GM12878 (cell line): ENCODE measurements around the gene EEPD1. TPM values are rescaled to one million over a fixed set of nuclear protein-coding genes. Genes with fewer than 3 reads are reported as not detected.

Source experiments
- BCL11A ChIP-seq: IDR thresholded peaks from 2 replicates; pipeline ENCODE4 v1.6.1; 2011; ENCODE audit warnings: low read depth, low read length
- CHD2 ChIP-seq: IDR thresholded peaks from 2 replicates; pipeline ENCODE4 v1.6.1; 2011; ENCODE audit warnings: low read depth, low read length, improper control_type of control experiment, borderline replicate concordance
- DPF2 ChIP-seq: fragments of 450-650 bp; IDR thresholded peaks from 2 replicates; pipeline ENCODE4 v1.6.1; 2017; ENCODE audit warnings: mild to moderate bottlenecking
- EGR1 ChIP-seq, 2 experiments: IDR thresholded peaks; 1 replicate in 1 of 2; 2 replicates in 1 of 2; pipeline ENCODE4 v1.6.1; 2011 to 2012; ENCODE audit warnings: low read depth in 2 of 2, low read length in 2 of 2, borderline replicate concordance in 1 of 2, mild to moderate bottlenecking in 1 of 2, moderate library complexity in 1 of 2
- GABPA ChIP-seq: IDR thresholded peaks from 2 replicates; pipeline ENCODE4 v1.6.1; 2014; ENCODE audit warnings: antibody characterized with exemption, low read depth, mild to moderate bottlenecking, inconsistent platforms
- GATAD2B ChIP-seq: fragments of 450-650 bp; conservative IDR thresholded peaks from 2 replicates; pipeline ENCODE4 v1.6.1; 2017; ENCODE audit warnings: low read depth, mild to moderate bottlenecking, moderate library complexity
- HDGF ChIP-seq: fragments of 450-650 bp; IDR thresholded peaks from 2 replicates; pipeline ENCODE4 v1.6.1; 2016; ENCODE audit warnings: antibody characterized with exemption
- IKZF1 ChIP-seq: fragments of 450-650 bp; conservative IDR thresholded peaks from 2 replicates; pipeline ENCODE4 v1.6.1; 2017; ENCODE audit warnings: antibody characterized with exemption, mild to moderate bottlenecking
- IRF4 ChIP-seq: IDR thresholded peaks from 2 replicates; pipeline ENCODE4 v1.6.1; 2011; ENCODE audit warnings: low read depth, low read length
- IRF5 ChIP-seq: fragments of 450-650 bp; IDR thresholded peaks from 2 replicates; pipeline ENCODE4 v1.6.1; 2017; ENCODE audit warnings: borderline replicate concordance
- KLF5 ChIP-seq: fragments of 450-650 bp; IDR thresholded peaks from 2 replicates; pipeline ENCODE4 v1.6.1; 2014; ENCODE audit warnings: mild to moderate bottlenecking; ENCODE audit not compliant: partially characterized antibody
- LARP7 ChIP-seq: fragments of 450-650 bp; IDR thresholded peaks from 2 replicates; pipeline ENCODE4 v1.6.1; 2017; ENCODE audit warnings: mild to moderate bottlenecking
- MXI1 ChIP-seq: fragments of 150-350 bp; IDR thresholded peaks from 2 replicates; pipeline ENCODE4 v1.6.1; 2011; ENCODE audit warnings: low read depth, mild to moderate bottlenecking, inconsistent platforms, low read length, improper control_type of control experiment
- NBN ChIP-seq: fragments of 450-650 bp; IDR thresholded peaks from 2 replicates; pipeline ENCODE4 v1.6.1; 2016
- NKRF ChIP-seq: fragments of 450-650 bp; conservative IDR thresholded peaks from 2 replicates; pipeline ENCODE4 v1.6.1; 2017; ENCODE audit warnings: mild to moderate bottlenecking, moderate library complexity
- NR2F1 ChIP-seq: fragments of 450-650 bp; conservative IDR thresholded peaks from 2 replicates; pipeline ENCODE4 v1.6.1; 2017; ENCODE audit warnings: mild to moderate bottlenecking
- PAX5 ChIP-seq: IDR thresholded peaks from 2 replicates; pipeline ENCODE4 v1.6.1; 2011; ENCODE audit warnings: low read depth, low read length, borderline replicate concordance
- PAX8 ChIP-seq: fragments of 450-650 bp; IDR thresholded peaks from 2 replicates; pipeline ENCODE4 v1.6.1; 2017; ENCODE audit warnings: mild to moderate bottlenecking, moderate library complexity
- POLR2A ChIP-seq: IDR thresholded peaks from 2 replicates; pipeline ENCODE4 v1.6.1; 2011; ENCODE audit warnings: low read depth, mild to moderate bottlenecking, low read length
- RB1 ChIP-seq: fragments of 450-650 bp; formaldehyde crosslinking; IDR thresholded peaks from 2 replicates; pipeline ENCODE4 v1.6.1; 2017; ENCODE audit warnings: mild to moderate bottlenecking, borderline replicate concordance
- SMAD1 ChIP-seq: fragments of 450-650 bp; IDR thresholded peaks from 2 replicates; pipeline ENCODE4 v1.6.1; 2018; ENCODE audit warnings: mild to moderate bottlenecking, low read depth; ENCODE audit not compliant: partially characterized antibody
- SMARCA5 ChIP-seq: fragments of 450-650 bp; IDR thresholded peaks from 2 replicates; pipeline ENCODE4 v1.6.1; 2017; ENCODE audit warnings: mild to moderate bottlenecking
- SPI1 ChIP-seq: IDR thresholded peaks from 2 replicates; pipeline ENCODE4 v1.6.1; 2011; ENCODE audit warnings: low read depth, mild to moderate bottlenecking, low read length, moderate library complexity, borderline replicate concordance; ENCODE audit not compliant: insufficient read depth
- SREBF2 ChIP-seq: IDR thresholded peaks from 2 replicates; pipeline ENCODE4 v1.6.1; 2012; ENCODE audit warnings: mild to moderate bottlenecking, low read length
- TCF7 ChIP-seq: IDR thresholded peaks from 2 replicates; pipeline ENCODE4 v1.6.1; 2014; ENCODE audit warnings: antibody characterized with exemption, borderline replicate concordance
- USF1 ChIP-seq: IDR thresholded peaks from 2 replicates; pipeline ENCODE4 v1.6.1; 2011; ENCODE audit warnings: borderline replicate concordance, low read depth, mild to moderate bottlenecking, moderate library complexity, mixed read lengths, low read length; ENCODE audit not compliant: insufficient read depth; ENCODE audit errors: extremely low read length
- YY1 ChIP-seq: IDR thresholded peaks from 2 replicates; pipeline ENCODE4 v1.6.1; 2011; ENCODE audit warnings: low read depth, mild to moderate bottlenecking, low read length
- ZNF217 ChIP-seq: fragments of 450-650 bp; IDR thresholded peaks from 2 replicates; pipeline ENCODE4 v1.6.1; 2017; ENCODE audit warnings: antibody characterized with exemption, mild to moderate bottlenecking
- ZNF274 ChIP-seq: IDR thresholded peaks from one replicate; pipeline ENCODE4 v1.8.0; 2011; ENCODE audit not compliant: insufficient read length, insufficient read depth
- polyA plus RNA-seq, 11 experiments: library from polyadenylated mRNA; depleted of rRNA in 4 of 11; unstranded in 6 of 11; stranded (reverse) in 5 of 11; fragments of >200 nt; fragmentation: Nextera tagmentation in 4 of 11; fragmentation: Illumina TruSeq in 1 of 11; extraction: Ambion mirVana in 4 of 11; extraction: Trizol in 1 of 11; gene quantifications; 1 replicate in 1 of 11; 2 replicates in 10 of 11; pipeline versions ENCODE4 v1.2.1 to v1.2.3, GENCODE V29; 2011 to 2016; ENCODE audit warnings: inconsistent platforms in 2 of 11, missing spikeins in 2 of 11, low read depth in 1 of 11
- total RNA-seq, 4 experiments: library from RNA; depleted of rRNA in 3 of 4; stranded (reverse); fragments of >200 nt in 3 of 4; fragmentation: Illumina TruSeq in 1 of 4; extraction: Trizol in 1 of 4; gene quantifications; 2 replicates each; pipeline versions ENCODE4 v1.2.1 to v1.2.3, GENCODE V29; 2013 to 2021

Gene EEPD1
- total and polyA plus RNA-seq, 10 of the 15 experiments (the other 5 are each of a cell fraction or from before 2014, with no cell fraction given), result 0.24 to 2.8 (median 0.86) TPM; not detected in 1

- peak; percentile 23; the same call in 1 of the 2 replicates for TF ChIP-seq SPI1
- peak; percentile 40; the same call in 1 of the 2 replicates for TF ChIP-seq POLR2A
- TF ChIP-seq MXI1, result peak; percentile 40; the same call in 1 of the 2 replicates
- TF ChIP-seq EGR1 (IDR thresholded peaks at IDR 0.05; ENCODE audit: borderline replicate concordance in 1 of 2, low read depth in 2 of 2, low read length in 2 of 2), result peak in 1 of 2 experiments; percentile 67; a peak in 1 of 3 replicates
- peak; percentile 86; the same call in 1 of the 2 replicates for TF ChIP-seq GATAD2B
- peak; percentile 66 for TF ChIP-seq RB1
- peak; percentile 80 for TF ChIP-seq LARP7
- TF ChIP-seq ZNF217, result no peak
- TF ChIP-seq CHD2, result 0 out of 2 replicates have a peak, but pooled peaks have one; percentile 70
- peak; percentile 59 for TF ChIP-seq IKZF1
- TF ChIP-seq HDGF, result peak; percentile 100
- TF ChIP-seq ZNF274, result no peak
- no peak for TF ChIP-seq PAX8
- TF ChIP-seq DPF2, result peak; percentile 39; the same call in 1 of the 2 replicates
- TF ChIP-seq IRF4, result no peak
- TF ChIP-seq GABPA, result no peak
- TF ChIP-seq SMAD1, result no peak
- peak; percentile 66 for TF ChIP-seq KLF5
- no peak for TF ChIP-seq TCF7
- peak; percentile 53; the same call in 1 of the 2 replicates for TF ChIP-seq SMARCA5
- TF ChIP-seq NBN, result 0 out of 2 replicates have a peak, but pooled peaks have one; percentile 31
- TF ChIP-seq USF1, result peak; percentile 78
- TF ChIP-seq IRF5, result no peak
- 0 out of 2 replicates have a peak, but pooled peaks have one; percentile 9 for TF ChIP-seq YY1
- peak; percentile 43; the same call in 1 of the 2 replicates for TF ChIP-seq NKRF
- TF ChIP-seq PAX5, result 0 out of 2 replicates have a peak, but pooled peaks have one; percentile 4
- TF ChIP-seq NR2F1, result peak; percentile 43
- TF ChIP-seq SREBF2, result no peak
- TF ChIP-seq BCL11A, result no peak
Observed at GRCh38 chr7:36152756-36153570, at the start of gene EEPD1 (continued).
